GM18502 (cell line): ENCODE data around the gene CHERP.
"Not testable (repeated sequence)": the region's sequence is repeated elsewhere in the genome, so short reads cannot be mapped to it uniquely, and the experiment has no call there.

Source experiments
- ATAC-seq: cut with Tn5 transposase; IDR thresholded peaks from one replicate; pipeline ENCODE4 v1.9.1; 2021; ENCODE audit warnings: mild to moderate bottlenecking; ENCODE audit not compliant: unreplicated experiment, poor library complexity

Gene CHERP

DNA sequence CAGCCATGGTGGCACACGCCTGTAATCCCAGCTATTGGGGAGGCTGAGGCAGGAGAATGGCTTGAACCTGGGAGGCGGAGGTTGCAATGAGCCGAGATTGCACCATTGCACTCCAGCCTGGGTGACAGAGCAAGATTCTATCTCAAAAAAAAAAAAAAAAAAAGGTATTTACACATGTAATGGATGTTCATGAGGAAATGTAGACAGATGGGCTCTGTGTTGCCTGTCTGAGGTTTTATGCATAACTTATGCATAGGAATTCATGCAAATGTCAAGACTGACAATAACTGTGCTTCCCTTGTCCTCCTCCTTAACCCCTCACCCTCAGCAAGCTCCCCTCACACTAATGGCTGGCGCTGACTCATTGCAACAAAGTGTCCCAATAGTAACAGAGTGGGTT lies 55.8 kb downstream of the CHERP start:
- ATAC-seq = not testable (repeated sequence)

GRCh38 chr19:16482745-16483144 lies 59.5 kb downstream of the CHERP start:
- ATAC-seq = no peak

GRCh38 chr19:16477311-16477710 lies 64.9 kb downstream of the CHERP start:
- ATAC-seq = no peak

GRCh38 chr19:16476401-16476800 lies 65.8 kb downstream of the CHERP start:
- ATAC-seq = no peak

DNA sequence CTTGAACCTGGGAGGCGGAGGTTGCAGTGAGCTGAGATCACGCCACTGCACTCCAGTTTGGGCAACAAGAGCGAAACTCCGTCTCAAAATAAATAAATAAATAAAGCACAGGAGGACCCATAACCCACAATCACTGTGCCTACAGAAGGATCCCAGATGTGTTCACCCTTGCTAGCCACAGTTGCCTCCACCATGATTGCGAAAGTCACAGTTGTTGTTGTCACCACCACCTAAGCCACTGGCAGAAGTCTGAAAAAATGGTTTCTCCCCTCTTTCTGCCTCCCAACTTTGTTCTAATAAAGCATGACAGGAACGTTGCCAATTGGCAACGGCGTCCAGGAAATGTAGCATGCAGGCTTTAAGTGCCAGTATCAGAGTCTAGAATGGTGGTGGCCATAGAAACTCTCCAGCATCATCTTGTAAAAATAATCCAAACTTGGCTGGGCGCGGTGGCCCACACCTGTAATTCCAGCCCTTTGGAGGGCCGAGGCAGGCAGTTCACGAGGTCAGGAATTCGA lies 68.3 kb downstream of the CHERP start:
- ATAC-seq = no peak

DNA sequence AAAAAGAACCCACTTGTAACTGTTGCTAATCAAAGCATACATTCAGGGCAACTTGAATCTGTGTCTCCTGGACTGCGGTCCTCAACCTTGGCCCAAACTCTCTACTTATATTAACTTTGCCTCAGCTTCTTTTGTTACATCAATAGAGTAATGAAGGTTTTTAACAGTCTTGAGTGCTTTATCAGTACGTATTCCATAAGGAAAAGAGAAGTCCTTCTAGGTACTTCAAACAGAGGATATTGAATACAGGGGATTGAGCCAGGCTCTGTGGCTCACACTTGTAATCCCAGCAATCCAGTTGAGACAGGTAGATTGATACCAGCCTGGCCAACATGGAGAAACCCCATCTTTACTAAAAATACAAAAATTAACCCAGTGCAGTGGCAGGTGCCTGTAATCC lies 69.2 kb downstream of the CHERP start:
- no peak for ATAC-seq

DNA sequence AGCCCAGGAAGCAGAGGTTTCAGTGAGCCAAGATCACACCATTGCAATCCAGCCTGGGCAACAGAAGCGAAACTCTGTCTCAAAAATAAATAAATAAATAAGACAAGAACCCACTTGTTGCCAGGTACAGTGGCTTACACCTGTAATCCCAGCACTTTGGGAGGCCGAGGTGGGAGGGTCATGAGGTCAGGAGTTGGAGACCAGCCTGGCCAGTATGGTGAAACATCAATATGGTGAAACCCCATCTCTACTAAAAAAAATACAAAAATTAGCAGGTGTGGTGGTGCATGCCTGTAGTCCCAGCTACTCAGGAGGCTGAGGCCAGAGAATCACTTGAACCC lies 69.7 kb downstream of the CHERP start:
- not testable (repeated sequence) for ATAC-seq

- peak; percentile 28 for ATAC-seq
Measured at GRCh38 chr19:16470911-16471811, 71.1 kb downstream of the CHERP start.

GRCh38 chr19:16470541-16470910 lies 71.7 kb downstream of the CHERP start:
- ATAC-seq = no peak
